K562 (cell line): ENCODE measurements around the gene ADK.

Experiments used
- ATF7 ChIP-seq: fragments of 450-650 bp; IDR thresholded peaks from 2 replicates; pipeline ENCODE4 v1.7.1; 2014; ENCODE audit warnings: mild to moderate bottlenecking, moderate library complexity
- TF ChIP-seq, protein P1 (sequence below), 2 experiments: fragments of 450-650 bp; formaldehyde crosslinking in 1 of 2; IDR thresholded peaks; 2 replicates each; pipeline versions ENCODE4 v1.4.0 to v1.6.1; 2014 to 2020; ENCODE audit warnings: mild to moderate bottlenecking in 2 of 2, borderline replicate concordance in 1 of 2, low read depth in 1 of 2
- TF ChIP-seq, protein P2 (sequence below): sonication (generic); formaldehyde crosslinking; IDR thresholded peaks from 2 replicates; pipeline ENCODE4 v1.9.0; 2022; ENCODE audit warnings: mild to moderate bottlenecking, missing genetic modification reagents

DNA sequence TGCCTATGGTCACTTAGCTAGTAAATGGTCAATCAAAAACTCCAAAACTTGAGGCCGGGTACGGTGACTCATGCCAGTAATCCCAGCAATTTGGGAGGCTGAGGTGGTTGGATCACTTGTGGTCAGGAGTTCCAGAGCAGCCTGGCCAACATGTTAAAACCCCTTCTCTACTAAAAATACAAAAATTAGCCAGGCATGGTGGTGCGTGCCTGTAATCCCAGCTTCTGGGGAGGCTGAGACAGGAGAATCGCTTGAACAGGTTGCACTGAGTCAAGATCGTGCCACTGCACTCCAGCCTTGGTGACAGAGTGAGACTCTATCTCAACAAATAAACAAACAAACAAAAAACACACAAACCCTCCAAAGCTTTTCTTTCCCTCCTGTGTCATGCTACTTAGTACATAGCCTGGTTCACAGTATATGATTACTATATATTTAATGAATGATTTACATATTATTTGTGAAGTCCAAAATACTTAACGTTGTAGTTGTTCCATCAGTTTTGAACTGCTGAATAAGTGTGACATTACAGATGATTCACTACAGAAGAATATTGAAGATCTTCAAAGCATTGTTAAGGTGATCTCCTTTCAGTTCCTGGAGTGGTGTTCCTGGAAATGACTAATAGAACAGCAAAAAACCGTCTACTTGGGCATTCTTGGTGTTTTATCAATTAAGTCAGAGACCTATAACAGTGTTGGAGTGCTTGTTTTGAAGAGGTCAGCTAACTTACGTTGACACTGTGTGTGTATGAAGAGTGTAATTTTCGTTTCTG is 72.9 kb downstream of the ADK start:
- TF ChIP-seq, protein P1, sequence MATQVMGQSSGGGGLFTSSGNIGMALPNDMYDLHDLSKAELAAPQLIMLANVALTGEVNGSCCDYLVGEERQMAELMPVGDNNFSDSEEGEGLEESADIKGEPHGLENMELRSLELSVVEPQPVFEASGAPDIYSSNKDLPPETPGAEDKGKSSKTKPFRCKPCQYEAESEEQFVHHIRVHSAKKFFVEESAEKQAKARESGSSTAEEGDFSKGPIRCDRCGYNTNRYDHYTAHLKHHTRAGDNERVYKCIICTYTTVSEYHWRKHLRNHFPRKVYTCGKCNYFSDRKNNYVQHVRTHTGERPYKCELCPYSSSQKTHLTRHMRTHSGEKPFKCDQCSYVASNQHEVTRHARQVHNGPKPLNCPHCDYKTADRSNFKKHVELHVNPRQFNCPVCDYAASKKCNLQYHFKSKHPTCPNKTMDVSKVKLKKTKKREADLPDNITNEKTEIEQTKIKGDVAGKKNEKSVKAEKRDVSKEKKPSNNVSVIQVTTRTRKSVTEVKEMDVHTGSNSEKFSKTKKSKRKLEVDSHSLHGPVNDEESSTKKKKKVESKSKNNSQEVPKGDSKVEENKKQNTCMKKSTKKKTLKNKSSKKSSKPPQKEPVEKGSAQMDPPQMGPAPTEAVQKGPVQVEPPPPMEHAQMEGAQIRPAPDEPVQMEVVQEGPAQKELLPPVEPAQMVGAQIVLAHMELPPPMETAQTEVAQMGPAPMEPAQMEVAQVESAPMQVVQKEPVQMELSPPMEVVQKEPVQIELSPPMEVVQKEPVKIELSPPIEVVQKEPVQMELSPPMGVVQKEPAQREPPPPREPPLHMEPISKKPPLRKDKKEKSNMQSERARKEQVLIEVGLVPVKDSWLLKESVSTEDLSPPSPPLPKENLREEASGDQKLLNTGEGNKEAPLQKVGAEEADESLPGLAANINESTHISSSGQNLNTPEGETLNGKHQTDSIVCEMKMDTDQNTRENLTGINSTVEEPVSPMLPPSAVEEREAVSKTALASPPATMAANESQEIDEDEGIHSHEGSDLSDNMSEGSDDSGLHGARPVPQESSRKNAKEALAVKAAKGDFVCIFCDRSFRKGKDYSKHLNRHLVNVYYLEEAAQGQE (IDR thresholded peaks at IDR 0.05; ENCODE audit: borderline replicate concordance), result no peak
- TF ChIP-seq, protein P1 (CRISPR knock-in tag; IDR thresholded peaks at IDR 0.05; ENCODE audit: low read depth), result no peak
- no peak for TF ChIP-seq ATF7
- TF ChIP-seq, protein P2, sequence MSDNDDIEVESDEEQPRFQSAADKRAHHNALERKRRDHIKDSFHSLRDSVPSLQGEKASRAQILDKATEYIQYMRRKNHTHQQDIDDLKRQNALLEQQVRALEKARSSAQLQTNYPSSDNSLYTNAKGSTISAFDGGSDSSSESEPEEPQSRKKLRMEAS, result no peak
